H1 (cell line): ENCODE data around the gene SPOCK1. TPM values are rescaled to one million over a fixed set of nuclear protein-coding genes. Genes with fewer than 3 reads are reported as not detected.

Experiments used
- CTCF ChIA-PET: fragments of 300-600 bp; sonication (Branson Sonifier 250); formaldehyde crosslinking; loops from one replicate; lab custom pipeline; 2021; ENCODE audit not compliant: partially characterized antibody; lab: Charles Lee
- POLR2A ChIA-PET: fragments of 300-600 bp; sonication (Branson Sonifier 250); formaldehyde crosslinking; loops from one replicate; lab custom pipeline; 2021; ENCODE audit warnings: inconsistent platforms; ENCODE audit not compliant: partially characterized antibody; lab: Charles Lee
- DNase-seq, 2 experiments: peaks; one replicate each; pipeline versions ENCODE4 v3.0.0 to v3.0.0-alpha.2; 2010 to 2022; ENCODE audit warnings: low spot score in 2 of 2, low read depth in 1 of 2, mixed read lengths in 1 of 2
- FAIRE-seq: peaks from 2 replicates; lab custom pipeline; 2011; peaks lifted over from hg19 to GRCh38; lab: Jason Lieb, UNC
- H2AFZ ChIP-seq: 2 replicates; pipeline ENCODE4 v1.8.1; 2012; ENCODE audit warnings: low read length, inconsistent platforms
- H2AK5ac ChIP-seq: 2 replicates; pipeline ENCODE4 v1.6.1; 2013; ENCODE audit warnings: low read depth, low read length
- H2BK120ac ChIP-seq: replicated peaks from 2 replicates; pipeline ENCODE3; 2013; ENCODE audit warnings: low read depth, low read length, inconsistent platforms
- H2BK12ac ChIP-seq: 2 replicates; pipeline ENCODE4 v1.6.1; 2013; ENCODE audit warnings: low read depth, low read length
- H2BK15ac ChIP-seq: 2 replicates; pipeline ENCODE4 v1.6.1; 2013; ENCODE audit warnings: low read length
- H2BK20ac ChIP-seq: 2 replicates; pipeline ENCODE4 v1.6.1; 2013; ENCODE audit warnings: low read length
- H2BK5ac ChIP-seq: 2 replicates; pipeline ENCODE4 v1.6.1; 2013; ENCODE audit warnings: low read depth, low read length
- H3K14ac ChIP-seq: 2 replicates; pipeline ENCODE4 v1.6.1; 2013; ENCODE audit warnings: inconsistent platforms; ENCODE audit not compliant: insufficient read length
- H3K18ac ChIP-seq: 2 replicates; pipeline ENCODE4 v1.6.1; 2013; ENCODE audit warnings: low read length; ENCODE audit errors: extremely low read depth
- H3K23ac ChIP-seq: 2 replicates; pipeline ENCODE4 v1.6.1; 2013; ENCODE audit warnings: inconsistent platforms; ENCODE audit not compliant: insufficient read length
- H3K23me2 ChIP-seq: 2 replicates; pipeline ENCODE4 v1.6.1; 2013; ENCODE audit warnings: low read depth, low read length
- H3K27ac ChIP-seq: 2 replicates; pipeline ENCODE4 v1.6.1; 2011; ENCODE audit warnings: low read depth, low read length, inconsistent platforms
- H3K27me3 ChIP-seq, 4 experiments: replicated peaks in 1 of 4; 1 replicate in 1 of 4; 2 replicates in 3 of 4; pipeline versions ENCODE4 v1.6.1 to v1.8.1; 2011 to 2013; ENCODE audit warnings: low read length in 3 of 4, mild to moderate bottlenecking in 3 of 4, inconsistent platforms in 2 of 4, mixed read lengths in 2 of 4, moderate library complexity in 1 of 4; ENCODE audit not compliant: control insufficient read depth in 3 of 4, insufficient read depth in 3 of 4; ENCODE audit errors: extremely low read depth in 1 of 4
- H3K36me3 ChIP-seq, 4 experiments: 2 replicates each; pipeline versions ENCODE4 v1.6.1 to v1.8.1; 2011 to 2013; ENCODE audit warnings: mild to moderate bottlenecking in 4 of 4, low read length in 3 of 4, moderate library complexity in 2 of 4, control low read depth in 1 of 4, inconsistent platforms in 1 of 4; ENCODE audit not compliant: insufficient read depth in 4 of 4, control insufficient read depth in 2 of 4
- H3K4ac ChIP-seq: replicated peaks from 2 replicates; pipeline ENCODE3; 2013; ENCODE audit warnings: low read length, low read depth, mixed read lengths, inconsistent platforms; ENCODE audit not compliant: insufficient read length
- H3K4me1 ChIP-seq, 4 experiments: replicated peaks in 1 of 4; 1 replicate in 1 of 4; 2 replicates in 3 of 4; pipeline versions ENCODE4 v1.6.1 to v1.8.1; 2011 to 2013; ENCODE audit warnings: low read length in 3 of 4, inconsistent platforms in 2 of 4, mixed read lengths in 1 of 4; ENCODE audit not compliant: insufficient read depth in 4 of 4, control insufficient read depth in 3 of 4
- H3K4me2 ChIP-seq, 2 experiments: 2 replicates each; pipeline versions ENCODE4 v1.6.1 to v1.8.1; 2011 to 2013; ENCODE audit warnings: low read depth in 2 of 2, low read length in 2 of 2, control low read depth in 1 of 2, inconsistent platforms in 1 of 2, mild to moderate bottlenecking in 1 of 2; ENCODE audit not compliant: insufficient read depth in 1 of 2
- H3K4me3 ChIP-seq, 4 experiments: fragments of 200-600, 300-600 bp in 1 of 4; sonication (generic), shearing (Covaris generic), sonication (Bioruptor Twin) in 1 of 4; 2 replicates each; pipeline versions ENCODE4 v1.5.1 to v1.8.1; 2011 to 2016; ENCODE audit warnings: low read length in 4 of 4, low read depth in 3 of 4, control low read depth in 2 of 4, inconsistent platforms in 2 of 4, mild to moderate bottlenecking in 2 of 4, mixed read lengths in 1 of 4, moderate library complexity in 1 of 4; ENCODE audit not compliant: insufficient read depth in 2 of 4; ENCODE audit errors: extremely low read depth in 1 of 4
- H3K56ac ChIP-seq: replicated peaks from 2 replicates; pipeline ENCODE3; 2013; ENCODE audit warnings: low read depth, mild to moderate bottlenecking, mixed read lengths, low read length, inconsistent platforms; ENCODE audit not compliant: insufficient read length
- H3K79me1 ChIP-seq: 2 replicates; pipeline ENCODE4 v1.6.1; 2013; ENCODE audit warnings: low read depth, low read length, control low read depth
- H3K79me2 ChIP-seq, 2 experiments: 2 replicates each; pipeline versions ENCODE4 v1.6.1 to v1.8.1; 2012 to 2013; ENCODE audit warnings: low read length in 2 of 2, mild to moderate bottlenecking in 2 of 2, inconsistent platforms in 1 of 2; ENCODE audit not compliant: insufficient read depth in 2 of 2, control insufficient read depth in 1 of 2
- H3K9ac ChIP-seq, 4 experiments: replicated peaks in 1 of 4; 1 replicate in 1 of 4; 2 replicates in 3 of 4; pipeline versions ENCODE4 v1.6.1 to v1.8.1; 2011 to 2013; ENCODE audit warnings: low read depth in 3 of 4, low read length in 3 of 4, control low read depth in 2 of 4, mild to moderate bottlenecking in 2 of 4, moderate library complexity in 2 of 4, inconsistent platforms in 1 of 4; ENCODE audit errors: extremely low read depth in 1 of 4
- H3K9me3 ChIP-seq, 2 experiments: 2 replicates each; pipeline versions ENCODE4 v1.6.1 to v1.8.1; 2012 to 2013; ENCODE audit warnings: mild to moderate bottlenecking in 2 of 2, moderate library complexity in 2 of 2, control low read depth in 1 of 2, inconsistent platforms in 1 of 2, low read depth in 1 of 2, low read length in 1 of 2, mixed read lengths in 1 of 2; ENCODE audit not compliant: insufficient read depth in 2 of 2
- H4K20me1 ChIP-seq, 2 experiments: replicated peaks in 1 of 2; 2 replicates each; pipeline versions ENCODE3 to v1.8.1; 2011 to 2013; ENCODE audit warnings: inconsistent platforms in 2 of 2, low read length in 2 of 2, mild to moderate bottlenecking in 1 of 2; ENCODE audit not compliant: insufficient read depth in 2 of 2, control insufficient read depth in 1 of 2
- H4K5ac ChIP-seq: 2 replicates; pipeline ENCODE4 v1.6.1; 2013; ENCODE audit warnings: low read length, low read depth, mixed read lengths, inconsistent platforms; ENCODE audit not compliant: insufficient read length
- H4K8ac ChIP-seq: 2 replicates; pipeline ENCODE4 v1.8.0; 2013; ENCODE audit warnings: mild to moderate bottlenecking, moderate library complexity, low read length, inconsistent platforms; ENCODE audit not compliant: insufficient read depth; ENCODE audit errors: extremely low read depth
- H4K91ac ChIP-seq: replicated peaks from 2 replicates; pipeline ENCODE3; 2013; ENCODE audit warnings: low read length, mixed read lengths, inconsistent platforms; ENCODE audit not compliant: insufficient read length
- ASH2L ChIP-seq: fragments of 200-600, 300-600 bp; sonication (generic); IDR thresholded peaks from one replicate; pipeline ENCODE4 v1.7.1; 2017; ENCODE audit warnings: low read length
- CREB1 ChIP-seq: IDR thresholded peaks from 2 replicates; pipeline ENCODE4 v1.6.1; 2012; ENCODE audit warnings: inconsistent platforms
- EGR1 ChIP-seq: IDR thresholded peaks from 2 replicates; pipeline ENCODE4 v1.6.1; 2011; ENCODE audit warnings: low read depth, low read length, borderline replicate concordance
- FOSL1 ChIP-seq: IDR thresholded peaks from 2 replicates; pipeline ENCODE4 v1.6.1; 2011; ENCODE audit warnings: mild to moderate bottlenecking, low read depth, low read length, moderate library complexity; ENCODE audit not compliant: insufficient read depth
- JUND ChIP-seq: IDR thresholded peaks from 2 replicates; pipeline ENCODE4 v1.6.1; 2011; ENCODE audit warnings: mild to moderate bottlenecking, improper control_type of control experiment, low read length
- MAFK ChIP-seq: IDR thresholded peaks from 2 replicates; pipeline ENCODE4 v1.6.1; 2012; ENCODE audit warnings: low read depth, mild to moderate bottlenecking, improper control_type of control experiment, low read length
- NANOG ChIP-seq: IDR thresholded peaks from 2 replicates; pipeline ENCODE4 v1.6.1; 2011; ENCODE audit warnings: low read length, low read depth, mild to moderate bottlenecking, inconsistent platforms; ENCODE audit not compliant: insufficient read depth, poor library complexity, severe bottlenecking
- POLR2AphosphoS5 ChIP-seq: IDR thresholded peaks from 2 replicates; pipeline ENCODE4 v1.6.1; 2011; ENCODE audit warnings: low read depth, low read length
- SP1 ChIP-seq: IDR thresholded peaks from 2 replicates; pipeline ENCODE4 v1.6.1; 2011; ENCODE audit warnings: low read depth, low read length
- SRF ChIP-seq: IDR thresholded peaks from 2 replicates; pipeline ENCODE4 v1.6.1; 2011; ENCODE audit warnings: mild to moderate bottlenecking, low read depth, low read length, moderate library complexity
- SUZ12 ChIP-seq: fragments of 200-600 bp; sonication (generic); IDR thresholded peaks from 2 replicates; pipeline ENCODE4 v1.6.1; 2012; ENCODE audit warnings: mild to moderate bottlenecking, inconsistent platforms, low read length, moderate library complexity, mixed read lengths
- TBP ChIP-seq: IDR thresholded peaks from 2 replicates; pipeline ENCODE4 v1.6.1; 2011; ENCODE audit warnings: low read depth, low read length, improper control_type of control experiment
- ZNF274 ChIP-seq: IDR thresholded peaks from 2 replicates; pipeline ENCODE4 v1.7.0; 2012; ENCODE audit warnings: low read length, borderline replicate concordance; ENCODE audit errors: extremely low read depth
- WGBS, 2 experiments: shearing (Covaris generic) in 1 of 2; methylation state at CpG; one replicate each; pipeline versions ENCODE4 v1.1.6 to v1.1.7; 2013 to 2015; ENCODE audit warnings: low lambda C conversion rate in 2 of 2, mixed read lengths in 2 of 2, inconsistent platforms in 1 of 2, low coverage in 1 of 2, missing lambda C conversion rate in 1 of 2; ENCODE audit not compliant: insufficient replicate concordance in 2 of 2, insufficient coverage in 1 of 2, insufficient read length in 1 of 2; ENCODE audit errors: extremely low coverage in 1 of 2, missing lambda C conversion rate in 1 of 2; 5-methylcytosine and 5-hydroxymethylcytosine counted together
- polyA plus RNA-seq, 7 experiments: library from polyadenylated mRNA; depleted of rRNA in 3 of 7; stranded (reverse) in 5 of 7; unstranded in 2 of 7; fragments of >200 nt in 5 of 7; fragments of 200-250 nt in 2 of 7; gene quantifications; 1 replicate in 5 of 7; 2 replicates in 1 of 7; 4 replicates in 1 of 7; pipeline versions ENCODE4 v1.2.1 to v1.2.3, GENCODE V29; 2011 to 2013; ENCODE audit warnings: missing spikeins in 2 of 7, mixed read lengths in 2 of 7
- total RNA-seq: library from RNA; stranded (reverse); fragmentation: NEBNext Ultra II Directional; extraction: Animal tissue kit (Norgen Biotek cat#: 25700); gene quantifications from 2 replicates; pipeline ENCODE4 v1.2.1, GENCODE V29; 2021
- TF ChIP-seq, protein P1 (sequence below): IDR thresholded peaks from 2 replicates; pipeline ENCODE4 v1.6.1; 2012; ENCODE audit warnings: inconsistent platforms

The SPOCK1 gene
- total and polyA plus RNA-seq, 2 of the 8 experiments (the other 6 are each of a cell fraction or from before 2014, with no cell fraction given) = 6.9 to 18.1 TPM

- Histone ChIP-seq H2BK15ac (no peak overlapping the region), H2AK5ac (no peak overlapping the region), H3K18ac (no peak overlapping the region), H3K27ac (no peak overlapping the region), H4K91ac (no peak overlapping the region), H2BK120ac (no peak overlapping the region), H3K56ac (no peak overlapping the region), H2BK12ac (no peak overlapping the region), H4K20me1 (no peaks in the 10 kb centered on the region), H3K4me3 (no peak overlapping the region), H3K9me3 (no peaks in the 10 kb centered on the region), H3K4me2 (no peak overlapping the region), H3K27me3 (no peaks in the 10 kb centered on the region; a peak in 1 of 7 replicates), H3K23me2 (no peaks in the 10 kb centered on the region), H3K79me2 (no peaks in the 10 kb centered on the region), H3K9ac (no peak overlapping the region; a peak in 1 of 7 replicates), H3K14ac (no peak overlapping the region), H3K4me1 (no peaks in the 10 kb centered on the region), H3K23ac (no peak overlapping the region), H3K79me1 (no peaks in the 10 kb centered on the region), H2BK20ac (no peak overlapping the region), H2AFZ (no peak overlapping the region), H3K4ac (no peak overlapping the region), H4K8ac (no peak overlapping the region), H3K36me3 (no peaks in the 10 kb centered on the region), H4K5ac (no peak overlapping the region), H2BK5ac (no peak overlapping the region)
- no peak for FAIRE-seq
- no peak for DNase-seq
- WGBS, 2 experiments = 89% methylated on average over 4 of the region's 4 CpGs; no CpG with 5 or more reads in 1 of the 2 experiments
- POLR2A ChIA-PET = no interaction called here
- CTCF ChIA-PET = interaction anchor here (1.0 kb wide), 1 partner anchor 13 kb away, joined by 4 read pairs; no protein-coding TSS in a partner anchor
- TF ChIP-seq SUZ12 = no peak
- TF ChIP-seq SRF = no peak
- no peak for TF ChIP-seq TBP
- no peak for TF ChIP-seq FOSL1
- no peak for TF ChIP-seq ASH2L
- TF ChIP-seq ZNF274 = no peak
- TF ChIP-seq MAFK = no peak
- TF ChIP-seq POLR2AphosphoS5 = no peak
- no peak for TF ChIP-seq NANOG
- no peak for TF ChIP-seq JUND
- TF ChIP-seq EGR1 = no peak
- no peak for TF ChIP-seq SP1
- TF ChIP-seq, protein P1, sequence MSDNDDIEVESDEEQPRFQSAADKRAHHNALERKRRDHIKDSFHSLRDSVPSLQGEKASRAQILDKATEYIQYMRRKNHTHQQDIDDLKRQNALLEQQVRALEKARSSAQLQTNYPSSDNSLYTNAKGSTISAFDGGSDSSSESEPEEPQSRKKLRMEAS = no peak
- no peak for TF ChIP-seq CREB1
Measured at GRCh38 chr5:137410234-137411010, 88.7 kb downstream of the SPOCK1 start.
